SK-N-SH (cell line): ENCODE data around the gene IRAK1BP1. TPM values are rescaled to one million over a fixed set of nuclear protein-coding genes. Genes with fewer than 3 reads are reported as not detected.
A peak's percentile ranks its signal among the peaks of the same experiment; 100 is the strongest.

Experiments
- CTCF ChIA-PET: fragments of 300-600, 350-600 bp; formaldehyde crosslinking; extraction: SDS; loops from one replicate; lab custom pipeline; 2021; lab: Yijun Ruan, JAX
- POLR2A ChIA-PET: fragments of 350-600 bp; sonication (Branson Sonifier 250); formaldehyde crosslinking; extraction: SDS; loops from one replicate; lab custom pipeline; 2020; ENCODE audit warnings: antibody characterized with exemption, inconsistent platforms; lab: Yijun Ruan, JAX
- DNase-seq: peaks from one replicate; pipeline ENCODE4 v3.0.0; 2012
- H2AFZ ChIP-seq: fragments of 200-600 bp; sonication (generic); 2 replicates; pipeline ENCODE4 v1.8.1; 2016; ENCODE audit warnings: antibody characterized with exemption, mild to moderate bottlenecking, low read depth
- H3F3A ChIP-seq: fragments of 200-600 bp; sonication (generic); replicated peaks from 2 replicates; pipeline ENCODE3; 2016; ENCODE audit warnings: antibody characterized with exemption, mild to moderate bottlenecking; ENCODE audit not compliant: insufficient read depth
- H3K27ac ChIP-seq, 2 experiments: fragments of 200-500 bp in 1 of 2; fragments of 200-600 bp in 1 of 2; sonication (Bioruptor generic) in 1 of 2; sonication (generic), shearing (Covaris generic) in 1 of 2; 2 replicates each; pipeline versions ENCODE4 v1.5.1 to v1.6.1; 2014 to 2016; ENCODE audit warnings: low read depth in 2 of 2, inconsistent platforms in 1 of 2, low read length in 1 of 2, mild to moderate bottlenecking in 1 of 2, mixed read lengths in 1 of 2
- H3K27me3 ChIP-seq: fragments of 200-600 bp; sonication (generic), shearing (Covaris generic); 2 replicates; pipeline ENCODE4 v1.6.1; 2016; ENCODE audit warnings: mixed run types; ENCODE audit not compliant: insufficient read depth
- H3K36me3 ChIP-seq, 2 experiments: fragments of 200-500 bp in 1 of 2; fragments of 200-600 bp in 1 of 2; sonication (Bioruptor generic) in 1 of 2; sonication (generic) in 1 of 2; replicated peaks in 1 of 2; 2 replicates each; pipeline versions ENCODE3 to v1.5.1; 2014 to 2016; ENCODE audit warnings: low read length in 1 of 2, mild to moderate bottlenecking in 1 of 2; ENCODE audit not compliant: insufficient read depth in 2 of 2, control insufficient read depth in 1 of 2
- H3K4me1 ChIP-seq, 2 experiments: fragments of 200-500 bp in 1 of 2; fragments of 200-600 bp in 1 of 2; sonication (Bioruptor generic) in 1 of 2; sonication (generic), shearing (Covaris generic) in 1 of 2; 2 replicates each; pipeline versions ENCODE4 v1.5.1 to v1.6.1; 2014 to 2016; ENCODE audit warnings: low read depth in 1 of 2, low read length in 1 of 2, mixed run types in 1 of 2; ENCODE audit not compliant: insufficient read depth in 2 of 2, control insufficient read depth in 1 of 2
- H3K4me2 ChIP-seq: fragments of 200-600 bp; sonication (generic), shearing (Covaris generic); 2 replicates; pipeline ENCODE4 v1.6.1; 2017; ENCODE audit warnings: mixed run types
- H3K4me3 ChIP-seq, 2 experiments: fragments of 200-500 bp in 1 of 2; fragments of 200-600 bp in 1 of 2; sonication (Bioruptor generic) in 1 of 2; sonication (generic), shearing (Covaris generic) in 1 of 2; 2 replicates each; pipeline versions ENCODE4 v1.5.1 to v1.8.1; 2014 to 2016; ENCODE audit warnings: low read depth in 2 of 2, inconsistent platforms in 1 of 2, low read length in 1 of 2, mild to moderate bottlenecking in 1 of 2, mixed read lengths in 1 of 2, moderate library complexity in 1 of 2
- H3K79me2 ChIP-seq: fragments of 200-600 bp; sonication (generic); 2 replicates; pipeline ENCODE4 v1.8.1; 2017; ENCODE audit warnings: mild to moderate bottlenecking; ENCODE audit not compliant: insufficient read depth
- H3K9ac ChIP-seq: fragments of 200-600 bp; sonication (generic); 2 replicates; pipeline ENCODE4 v1.6.1; 2017; ENCODE audit warnings: mixed run types
- H3K9me2 ChIP-seq: fragments of 200-600 bp; sonication (generic); 2 replicates; pipeline ENCODE4 v1.6.1; 2017; ENCODE audit warnings: mixed run types
- H3K9me3 ChIP-seq: fragments of 200-600 bp; sonication (generic); 2 replicates; pipeline ENCODE4 v1.6.1; 2017; ENCODE audit warnings: mixed run types, mild to moderate bottlenecking, moderate library complexity
- H4K20me1 ChIP-seq: fragments of 200-600 bp; sonication (generic); 2 replicates; pipeline ENCODE4 v1.6.1; 2017; ENCODE audit warnings: mild to moderate bottlenecking, mixed run types; ENCODE audit not compliant: insufficient read depth
- CHD2 ChIP-seq: fragments of 150-350 bp; IDR thresholded peaks from 2 replicates; pipeline ENCODE4 v1.6.1; 2018; ENCODE audit warnings: low read length; ENCODE audit not compliant: partially characterized antibody
- CTCF ChIP-seq: fragments of 200-600 bp; sonication (generic); IDR thresholded peaks from 2 replicates; pipeline ENCODE4 v1.6.1; 2017; ENCODE audit warnings: antibody characterized with exemption, mild to moderate bottlenecking, moderate library complexity
- GABPA ChIP-seq: IDR thresholded peaks from 2 replicates; pipeline ENCODE4 v1.4.0; 2012; ENCODE audit warnings: low read depth, mild to moderate bottlenecking
- GATA2 ChIP-seq: sonication (generic); formaldehyde crosslinking; IDR thresholded peaks from 2 replicates; pipeline ENCODE4 v1.5.0; 2020; ENCODE audit warnings: mild to moderate bottlenecking, missing genetic modification reagents
- MEF2A ChIP-seq: IDR thresholded peaks from 2 replicates; pipeline ENCODE4 v1.4.0; 2012; ENCODE audit warnings: low read depth, borderline replicate concordance
- NFIC ChIP-seq: IDR thresholded peaks from 2 replicates; pipeline ENCODE4 v1.4.0; 2012; ENCODE audit warnings: borderline replicate concordance
- NRF1 ChIP-seq: IDR thresholded peaks from 2 replicates; pipeline ENCODE4 v1.6.1; 2012; ENCODE audit warnings: low read depth, mild to moderate bottlenecking, low read length
- POLR2AphosphoS5 ChIP-seq: IDR thresholded peaks from 2 replicates; pipeline ENCODE4 v1.6.1; 2012; ENCODE audit warnings: low read depth, low read length
- RAD21 ChIP-seq: IDR thresholded peaks from 2 replicates; pipeline ENCODE4 v1.6.1; 2012; ENCODE audit warnings: mild to moderate bottlenecking, low read length
- RFX5 ChIP-seq: IDR thresholded peaks from 2 replicates; pipeline ENCODE4 v1.6.1; 2012; ENCODE audit warnings: mild to moderate bottlenecking, improper control_type of control experiment, low read length
- RXRA ChIP-seq: IDR thresholded peaks from 2 replicates; pipeline ENCODE4 v1.4.0; 2012; ENCODE audit warnings: low read depth, mild to moderate bottlenecking, borderline replicate concordance
- SIN3A ChIP-seq: IDR thresholded peaks from 2 replicates; pipeline ENCODE4 v1.6.1; 2012; ENCODE audit warnings: low read depth, mild to moderate bottlenecking, low read length, moderate library complexity, borderline replicate concordance
- SMC3 ChIP-seq: IDR thresholded peaks from 2 replicates; pipeline ENCODE4 v1.6.1; 2012; ENCODE audit warnings: low read depth, low read length, improper control_type of control experiment
- TCF12 ChIP-seq: IDR thresholded peaks from 2 replicates; pipeline ENCODE4 v1.4.0; 2012
- TEAD4 ChIP-seq: IDR thresholded peaks from 2 replicates; pipeline ENCODE4 v1.4.0; 2012; ENCODE audit warnings: mild to moderate bottlenecking, borderline replicate concordance; ENCODE audit not compliant: insufficient read depth
- YY1 ChIP-seq: IDR thresholded peaks from 2 replicates; pipeline ENCODE4 v1.4.0; 2012; ENCODE audit warnings: low read depth, mild to moderate bottlenecking
- ZBTB33 ChIP-seq: IDR thresholded peaks from 2 replicates; pipeline ENCODE4 v1.4.0; 2012; ENCODE audit warnings: low read depth, borderline replicate concordance
- polyA plus RNA-seq, 3 experiments: library from polyadenylated mRNA; depleted of rRNA; stranded (reverse); fragments of >200 nt; gene quantifications; 2 replicates each; pipeline ENCODE4 v1.2.3, GENCODE V29; 2012
- TF ChIP-seq, protein P1 (sequence below): IDR thresholded peaks from 2 replicates; pipeline ENCODE4 v1.6.1; 2012; ENCODE audit warnings: mild to moderate bottlenecking, low read depth, low read length, moderate library complexity

The IRAK1BP1 gene
- polyA plus RNA-seq, 1 of the 3 experiments (the other 2 are of a cell fraction): 1.8 TPM

- CTCF ChIA-PET: interaction anchor here (0.7 to 1.1 kb wide), 3 partner anchors 9 to 22 kb away, joined by 3 read pairs; no protein-coding TSS in a partner anchor
- no peak for DNase-seq
Measured at GRCh38 chr6:78832091-78832808, 35.1 kb upstream of the IRAK1BP1 start.

DNA sequence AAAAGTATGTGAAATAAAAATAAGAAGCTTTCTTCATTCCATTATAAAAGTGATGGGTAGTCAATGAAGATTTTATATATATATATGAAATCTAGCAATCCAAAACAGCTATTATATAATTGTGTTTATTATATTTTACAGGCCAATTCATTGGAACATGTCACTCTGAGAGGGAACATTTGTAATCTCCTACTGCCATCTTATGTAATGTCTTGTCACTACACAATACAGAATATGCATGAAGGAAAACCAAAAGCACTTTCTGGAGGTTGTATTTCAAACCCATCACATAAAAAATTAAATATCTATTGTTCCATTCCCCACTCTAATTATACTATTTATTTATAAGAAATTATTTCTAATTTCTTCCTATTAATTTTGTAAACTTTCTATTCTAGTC, 31.5 kb upstream of the IRAK1BP1 start:
- Histone ChIP-seq H3K4me1 (no peaks in the 10 kb centered on the region; a peak in 1 of 4 replicates), H4K20me1 (no peaks in the 10 kb centered on the region), H3K79me2 (no peaks in the 10 kb centered on the region), H3K27me3 (no peaks in the 10 kb centered on the region), H3K27ac (no peak overlapping the region), H3K9me3 (no peaks in the 10 kb centered on the region), H3F3A (no peaks in the 10 kb centered on the region), H3K9ac (no peak overlapping the region), H3K36me3 (no peaks in the 10 kb centered on the region), H2AFZ (no peak overlapping the region), H3K9me2 (no peaks in the 10 kb centered on the region), H3K4me3 (no peak overlapping the region), H3K4me2 (no peak overlapping the region)
- no peak for DNase-seq
- peak; percentile 66 for TF ChIP-seq RAD21
- TF ChIP-seq SMC3: no peak
- peak; percentile 56 for TF ChIP-seq CTCF
- TF ChIP-seq ZBTB33: no peak
- ChIA-PET POLR2A (no interaction called here), CTCF (interaction anchor here (0.9 to 1.4 kb wide), 4 partner anchors 149 to 1216 kb away, joined by 3 to 4 read pairs (median 3); no protein-coding TSS in a partner anchor)

More at GRCh38 chr6:78832091-78832808, 35.1 kb upstream of the IRAK1BP1 start:
- H3F3A ChIP-seq: no peaks in the 10 kb centered on the region
- H3K9me3 ChIP-seq: no peaks in the 10 kb centered on the region
- H3K27me3 ChIP-seq: no peaks in the 10 kb centered on the region
- H3K4me1 ChIP-seq: no peaks in the 10 kb centered on the region; a peak in 1 of 4 replicates
- H3K9me2 ChIP-seq: no peaks in the 10 kb centered on the region
- H4K20me1 ChIP-seq: no peaks in the 10 kb centered on the region
- H3K4me3 ChIP-seq: no peak overlapping the region
- H3K9ac ChIP-seq: no peak overlapping the region
- H3K27ac ChIP-seq: peak overlapping the region in 1 of 2 experiments; percentile 43; a peak in 1 of 4 replicates
- H2AFZ ChIP-seq: no peak overlapping the region
- H3K4me2 ChIP-seq: no peak overlapping the region
- POLR2A ChIA-PET: no interaction called here
- no peaks in the 10 kb centered on the region for H3K79me2 ChIP-seq
- TF ChIP-seq, protein P1, sequence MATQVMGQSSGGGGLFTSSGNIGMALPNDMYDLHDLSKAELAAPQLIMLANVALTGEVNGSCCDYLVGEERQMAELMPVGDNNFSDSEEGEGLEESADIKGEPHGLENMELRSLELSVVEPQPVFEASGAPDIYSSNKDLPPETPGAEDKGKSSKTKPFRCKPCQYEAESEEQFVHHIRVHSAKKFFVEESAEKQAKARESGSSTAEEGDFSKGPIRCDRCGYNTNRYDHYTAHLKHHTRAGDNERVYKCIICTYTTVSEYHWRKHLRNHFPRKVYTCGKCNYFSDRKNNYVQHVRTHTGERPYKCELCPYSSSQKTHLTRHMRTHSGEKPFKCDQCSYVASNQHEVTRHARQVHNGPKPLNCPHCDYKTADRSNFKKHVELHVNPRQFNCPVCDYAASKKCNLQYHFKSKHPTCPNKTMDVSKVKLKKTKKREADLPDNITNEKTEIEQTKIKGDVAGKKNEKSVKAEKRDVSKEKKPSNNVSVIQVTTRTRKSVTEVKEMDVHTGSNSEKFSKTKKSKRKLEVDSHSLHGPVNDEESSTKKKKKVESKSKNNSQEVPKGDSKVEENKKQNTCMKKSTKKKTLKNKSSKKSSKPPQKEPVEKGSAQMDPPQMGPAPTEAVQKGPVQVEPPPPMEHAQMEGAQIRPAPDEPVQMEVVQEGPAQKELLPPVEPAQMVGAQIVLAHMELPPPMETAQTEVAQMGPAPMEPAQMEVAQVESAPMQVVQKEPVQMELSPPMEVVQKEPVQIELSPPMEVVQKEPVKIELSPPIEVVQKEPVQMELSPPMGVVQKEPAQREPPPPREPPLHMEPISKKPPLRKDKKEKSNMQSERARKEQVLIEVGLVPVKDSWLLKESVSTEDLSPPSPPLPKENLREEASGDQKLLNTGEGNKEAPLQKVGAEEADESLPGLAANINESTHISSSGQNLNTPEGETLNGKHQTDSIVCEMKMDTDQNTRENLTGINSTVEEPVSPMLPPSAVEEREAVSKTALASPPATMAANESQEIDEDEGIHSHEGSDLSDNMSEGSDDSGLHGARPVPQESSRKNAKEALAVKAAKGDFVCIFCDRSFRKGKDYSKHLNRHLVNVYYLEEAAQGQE: no peak
- no peak for TF ChIP-seq NFIC
- TF ChIP-seq YY1: no peak
- TF ChIP-seq GATA2 (CRISPR knock-in tag): no peak
- TF ChIP-seq SIN3A: no peak
- TF ChIP-seq GABPA: no peak
- no peak for TF ChIP-seq RFX5
- TF ChIP-seq CHD2: no peak
- TF ChIP-seq MEF2A: no peak
- no peak for TF ChIP-seq POLR2AphosphoS5
- no peak for TF ChIP-seq NRF1
- no peak for TF ChIP-seq RXRA
- no peak for TF ChIP-seq TCF12
- no peak for TF ChIP-seq TEAD4
- no peaks in the 10 kb centered on the region for H3K36me3 ChIP-seq
